DMS79 (cell line): ENCODE data around the gene HOXB7.

Experiments used
- DNase-seq: peaks from one replicate; lab custom pipeline; 2025; lab: John Stamatoyannopoulos, UW

HOXB7 gene

GRCh38 chr17:48623583-48623982 is 12.8 kb upstream of the HOXB7 start:
- no peak for DNase-seq

- no peak for DNase-seq
These were observed 12.0 kb upstream of the HOXB7 start for GRCh38 chr17:48622857-48623256.

- no peak for DNase-seq
These were observed 10.9 kb upstream of the HOXB7 start for GRCh38 chr17:48621410-48622392.

- DNase-seq = no peak
These were observed 9.8 kb upstream of the HOXB7 start for GRCh38 chr17:48620461-48621139.

- DNase-seq = no peak
These were observed 9.1 kb upstream of the HOXB7 start for GRCh38 chr17:48619826-48620449.

- DNase-seq = peak; percentile 40
These were observed 7.6 kb upstream of the HOXB7 start for GRCh38 chr17:48618256-48618896.

- no peak for DNase-seq
These were observed 6.8 kb upstream of the HOXB7 start for GRCh38 chr17:48617471-48618255.

- no peak for DNase-seq
These were observed 6.1 kb upstream of the HOXB7 start for GRCh38 chr17:48616717-48617470.

- DNase-seq = no peak
These were observed 5.3 kb upstream of the HOXB7 start for GRCh38 chr17:48615963-48616716.

- no peak for DNase-seq
These were observed 4.5 kb upstream of the HOXB7 start, which contains the start of gene HOXB8 for GRCh38 chr17:48615047-48615962. TSS of gene HOXB8 (minus strand) at chr17:48615292. CDS start at chr17:48614704, 588 bp downstream.

- no peak for DNase-seq
These were observed 3.3 kb upstream of the HOXB7 start for GRCh38 chr17:48613862-48614694.

- DNase-seq = peak; percentile 25
These were observed 2.3 kb upstream of the HOXB7 start for GRCh38 chr17:48612854-48613691.

- no peak for DNase-seq
These were observed 1.6 kb upstream of the HOXB7 start for GRCh38 chr17:48612456-48612853.

- DNase-seq = peak; percentile 51
These were observed 1.1 kb upstream of the HOXB7 start for GRCh38 chr17:48611681-48612455.

- no peak for DNase-seq
These were observed 396 bp upstream of the HOXB7 start for GRCh38 chr17:48611213-48611612.

- no peak for DNase-seq
These were observed 997 bp downstream of the HOXB7 start for GRCh38 chr17:48609759-48610281.
